Hepatocyte (in vitro differentiated cells): ENCODE results near the gene ANKRD26. TPM values are rescaled to one million over a fixed set of nuclear protein-coding genes. Genes with fewer than 3 reads are reported as not detected.
A peak's percentile ranks its signal among the peaks of the same experiment; 100 is the strongest.

Source experiments
- DNase-seq: peaks from one replicate; pipeline ENCODE4 v3.0.0-alpha.2; 2016; ENCODE audit warnings: low spot score
- H2AFZ ChIP-seq: fragments of 200-600 bp; sonication (generic); 2 replicates; pipeline ENCODE4 v1.6.0; 2016; ENCODE audit warnings: antibody characterized with exemption, mild to moderate bottlenecking
- H3K27ac ChIP-seq: fragments of 200-600 bp; sonication (generic); 2 replicates; pipeline ENCODE4 v1.5.1; 2016; ENCODE audit warnings: mild to moderate bottlenecking
- H3K27me3 ChIP-seq: fragments of 200-600 bp; sonication (generic); 2 replicates; pipeline ENCODE4 v1.6.1; 2016
- H3K36me3 ChIP-seq: fragments of 200-600 bp; sonication (generic); replicated peaks from 2 replicates; pipeline ENCODE4 v1.5.1; 2016; ENCODE audit warnings: low read depth; ENCODE audit not compliant: insufficient read depth
- H3K4me1 ChIP-seq: fragments of 200-600 bp; sonication (generic); 2 replicates; pipeline ENCODE4 v1.5.1; 2016; ENCODE audit warnings: mild to moderate bottlenecking, moderate library complexity; ENCODE audit not compliant: insufficient read depth
- H3K4me2 ChIP-seq: fragments of 200-600 bp; sonication (generic); 2 replicates; pipeline ENCODE4 v1.6.0; 2016
- H3K4me3 ChIP-seq: fragments of 200-600 bp; sonication (generic); 2 replicates; pipeline ENCODE4 v1.5.1; 2016; ENCODE audit warnings: mild to moderate bottlenecking
- H3K79me2 ChIP-seq: fragments of 200-600 bp; sonication (generic); 2 replicates; pipeline ENCODE4 v1.6.0; 2017; ENCODE audit warnings: mild to moderate bottlenecking
- H3K9me2 ChIP-seq: fragments of 200-600 bp; sonication (generic); replicated peaks from 2 replicates; pipeline ENCODE4 v1.6.0; 2017; ENCODE audit warnings: mild to moderate bottlenecking; ENCODE audit not compliant: insufficient read depth
- H3K9me3 ChIP-seq: fragments of 200-600 bp; sonication (generic); 2 replicates; pipeline ENCODE4 v1.5.1; 2016; ENCODE audit warnings: low read depth, mild to moderate bottlenecking
- H4K20me1 ChIP-seq: fragments of 200-600 bp; sonication (generic); 2 replicates; pipeline ENCODE4 v1.6.0; 2016; ENCODE audit warnings: mild to moderate bottlenecking; ENCODE audit not compliant: insufficient read depth, poor library complexity, severe bottlenecking
- EZH2 ChIP-seq: fragments of 200-600 bp; sonication (generic); IDR thresholded peaks from 2 replicates; pipeline ENCODE4 v1.6.1; 2016; ENCODE audit warnings: antibody characterized with exemption, mild to moderate bottlenecking, borderline replicate concordance
- EZH2phosphoT487 ChIP-seq: fragments of 200-600 bp; sonication (generic); IDR thresholded peaks from one replicate; pipeline ENCODE4 v1.6.1; 2018; ENCODE audit warnings: antibody characterized with exemption, mild to moderate bottlenecking, low read depth, moderate library complexity; ENCODE audit not compliant: unreplicated experiment, severe bottlenecking
- WGBS: methylation state at CpG from one replicate; pipeline ENCODE4 v1.1.6; 2016; ENCODE audit warnings: low lambda C conversion rate; ENCODE audit errors: missing lambda C conversion rate; 5-methylcytosine and 5-hydroxymethylcytosine counted together
- polyA plus RNA-seq: library from polyadenylated mRNA; unstranded; fragments of >200 nt; fragmentation: Nextera tagmentation; extraction: Ambion mirVana; gene quantifications from 2 replicates; pipeline ENCODE4 v1.2.1, GENCODE V29; 2016
- total RNA-seq: library from RNA; depleted of rRNA; stranded (reverse); fragments of >200 nt; gene quantifications from 2 replicates; pipeline ENCODE4 v1.2.3, GENCODE V29; 2014
- TF ChIP-seq, protein P1 (sequence below): fragments of 200-600 bp; sonication (generic); IDR thresholded peaks from 2 replicates; pipeline ENCODE4 v1.5.1; 2016; ENCODE audit warnings: antibody characterized with exemption, mild to moderate bottlenecking; ENCODE audit not compliant: poor library complexity

The ANKRD26 gene
- total and polyA plus RNA-seq, 2 experiments from 2014 or later = 7.7 to 9.1 TPM

DNA sequence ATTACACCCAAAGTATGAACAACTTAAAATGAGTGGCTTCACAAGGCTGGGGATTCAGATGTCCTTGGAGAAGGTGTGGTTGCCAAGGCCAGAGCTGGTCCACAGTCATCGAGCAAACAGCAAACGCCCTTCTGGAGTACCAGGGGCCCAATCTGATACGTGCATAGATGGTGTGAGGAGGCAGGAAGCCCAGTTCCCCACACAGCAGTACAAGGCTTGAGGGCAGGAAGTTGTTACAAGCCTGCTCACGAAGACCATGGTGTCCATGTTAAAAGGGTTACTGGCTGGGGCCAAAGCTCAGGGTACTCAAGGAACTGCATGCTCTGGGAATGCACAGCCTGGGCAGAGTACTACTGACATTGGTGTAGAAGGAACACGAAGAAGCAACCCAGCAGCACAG is 4.6 kb upstream of the ANKRD26 start:
- 93% methylated on average over 5 of the region's 5 CpGs for WGBS
- no peak overlapping the region for H3K4me2 ChIP-seq
- no peaks in the 10 kb centered on the region for H3K27me3 ChIP-seq
- H3K79me2 ChIP-seq = no peaks in the 10 kb centered on the region
- H3K27ac ChIP-seq = no peak overlapping the region
- no peaks in the 10 kb centered on the region for H4K20me1 ChIP-seq
- no peak overlapping the region for H3K4me3 ChIP-seq
- H2AFZ ChIP-seq = no peak overlapping the region
- H3K4me1 ChIP-seq = no peaks in the 10 kb centered on the region
- no peaks in the 10 kb centered on the region for H3K9me3 ChIP-seq
- H3K9me2 ChIP-seq = no peaks in the 10 kb centered on the region
- TF ChIP-seq EZH2phosphoT487 (no peak), EZH2 (no peak)
- TF ChIP-seq, protein P1, sequence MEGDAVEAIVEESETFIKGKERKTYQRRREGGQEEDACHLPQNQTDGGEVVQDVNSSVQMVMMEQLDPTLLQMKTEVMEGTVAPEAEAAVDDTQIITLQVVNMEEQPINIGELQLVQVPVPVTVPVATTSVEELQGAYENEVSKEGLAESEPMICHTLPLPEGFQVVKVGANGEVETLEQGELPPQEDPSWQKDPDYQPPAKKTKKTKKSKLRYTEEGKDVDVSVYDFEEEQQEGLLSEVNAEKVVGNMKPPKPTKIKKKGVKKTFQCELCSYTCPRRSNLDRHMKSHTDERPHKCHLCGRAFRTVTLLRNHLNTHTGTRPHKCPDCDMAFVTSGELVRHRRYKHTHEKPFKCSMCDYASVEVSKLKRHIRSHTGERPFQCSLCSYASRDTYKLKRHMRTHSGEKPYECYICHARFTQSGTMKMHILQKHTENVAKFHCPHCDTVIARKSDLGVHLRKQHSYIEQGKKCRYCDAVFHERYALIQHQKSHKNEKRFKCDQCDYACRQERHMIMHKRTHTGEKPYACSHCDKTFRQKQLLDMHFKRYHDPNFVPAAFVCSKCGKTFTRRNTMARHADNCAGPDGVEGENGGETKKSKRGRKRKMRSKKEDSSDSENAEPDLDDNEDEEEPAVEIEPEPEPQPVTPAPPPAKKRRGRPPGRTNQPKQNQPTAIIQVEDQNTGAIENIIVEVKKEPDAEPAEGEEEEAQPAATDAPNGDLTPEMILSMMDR = no peak
- H3K36me3 ChIP-seq = no peaks in the 10 kb centered on the region
- no peak for DNase-seq

DNA sequence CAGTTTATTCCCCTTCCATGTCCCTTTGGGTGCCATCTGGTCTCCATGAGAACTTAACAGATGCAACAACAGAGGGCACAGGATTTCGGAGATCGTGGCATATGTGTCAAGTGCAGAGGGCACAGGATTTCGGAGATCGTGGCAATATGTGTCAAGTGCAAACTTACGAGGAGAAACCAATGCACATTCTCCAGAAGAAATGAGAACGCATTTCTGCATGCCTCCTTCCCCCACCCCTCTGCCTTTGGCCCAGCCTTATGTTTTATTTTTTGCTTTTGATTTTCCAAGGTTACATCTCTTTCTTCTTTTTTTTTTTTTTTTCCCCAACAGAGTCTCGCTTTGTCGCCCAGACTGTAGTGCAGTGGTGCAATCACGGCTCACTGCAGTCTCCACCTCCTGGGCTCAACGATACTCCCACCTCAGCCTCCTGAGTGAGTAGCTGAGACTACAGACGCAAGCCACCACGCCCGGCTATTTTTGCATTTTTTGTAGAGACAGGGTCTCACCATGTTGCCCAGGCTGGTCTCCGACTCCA is 586 bp upstream of the ANKRD26 start:
- Histone ChIP-seq H3K9me3 (no peaks in the 10 kb centered on the region), H3K9me2 (no peaks in the 10 kb centered on the region), H3K4me1 (peaks cover 8% of the 10 kb centered on the region), H3K79me2 (peaks cover 29% of the 10 kb centered on the region), H3K27me3 (no peaks in the 10 kb centered on the region), H3K4me2 (peak overlapping the region; percentile 77), H3K36me3 (no peaks in the 10 kb centered on the region), H3K27ac (peak overlapping the region; percentile 51), H3K4me3 (peak overlapping the region; percentile 3), H4K20me1 (no peaks in the 10 kb centered on the region), H2AFZ (peak overlapping the region; percentile 91)
- WGBS = 82% methylated on average over 14 of the region's 14 CpGs
- TF ChIP-seq EZH2 = no peak
- TF ChIP-seq, protein P1 = no peak
- no peak for TF ChIP-seq EZH2phosphoT487
- no peak for DNase-seq

DNA sequence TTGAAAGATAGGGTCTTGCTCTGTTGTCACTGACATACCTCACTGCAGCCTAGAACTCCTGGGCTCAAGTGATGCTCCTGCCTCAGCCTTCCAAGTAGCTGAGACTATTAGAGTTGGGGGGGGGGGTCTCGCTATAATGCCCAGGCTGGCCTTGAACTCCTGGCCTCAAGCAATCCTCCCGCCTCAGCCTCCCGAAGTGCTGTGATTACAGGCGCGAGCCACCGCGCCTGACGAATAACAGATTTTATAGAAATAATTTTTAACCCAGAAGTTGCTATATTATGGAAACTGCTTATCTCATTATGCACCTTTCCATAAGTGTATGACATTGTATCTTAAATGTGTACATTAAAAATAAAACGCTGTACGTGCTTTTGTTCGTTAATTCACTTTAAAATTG is 846 bp downstream of the ANKRD26 start:
- WGBS = 78% methylated on average over 11 of the region's 11 CpGs
- peaks cover 8% of the 10 kb centered on the region for H3K4me1 ChIP-seq
- peak overlapping the region; percentile 76 for H2AFZ ChIP-seq
- no peaks in the 10 kb centered on the region for H3K27me3 ChIP-seq
- H3K79me2 ChIP-seq = peaks cover 34% of the 10 kb centered on the region
- peak overlapping the region; percentile 78 for H3K4me2 ChIP-seq
- no peaks in the 10 kb centered on the region for H4K20me1 ChIP-seq
- H3K9me2 ChIP-seq = no peaks in the 10 kb centered on the region
- no peak for TF ChIP-seq EZH2
- no peak for TF ChIP-seq EZH2phosphoT487
- TF ChIP-seq, protein P1 = no peak
- H3K27ac ChIP-seq = peak overlapping the region; percentile 89
- H3K36me3 ChIP-seq = no peaks in the 10 kb centered on the region
- peak overlapping the region; percentile 51 for H3K4me3 ChIP-seq
- DNase-seq = no peak
- H3K9me3 ChIP-seq = no peaks in the 10 kb centered on the region
